Measurements from ENCODE around the gene AHCYL1. TPM values are rescaled to one million over a fixed set of nuclear protein-coding genes. Genes with fewer than 3 reads are reported as not detected.

The AHCYL1 gene
- polyA plus RNA-seq (2013, experiment 1 of 2) = 93.0 TPM
- polyA plus RNA-seq (2013, experiment 2 of 2) = 96.3 TPM

DNA sequence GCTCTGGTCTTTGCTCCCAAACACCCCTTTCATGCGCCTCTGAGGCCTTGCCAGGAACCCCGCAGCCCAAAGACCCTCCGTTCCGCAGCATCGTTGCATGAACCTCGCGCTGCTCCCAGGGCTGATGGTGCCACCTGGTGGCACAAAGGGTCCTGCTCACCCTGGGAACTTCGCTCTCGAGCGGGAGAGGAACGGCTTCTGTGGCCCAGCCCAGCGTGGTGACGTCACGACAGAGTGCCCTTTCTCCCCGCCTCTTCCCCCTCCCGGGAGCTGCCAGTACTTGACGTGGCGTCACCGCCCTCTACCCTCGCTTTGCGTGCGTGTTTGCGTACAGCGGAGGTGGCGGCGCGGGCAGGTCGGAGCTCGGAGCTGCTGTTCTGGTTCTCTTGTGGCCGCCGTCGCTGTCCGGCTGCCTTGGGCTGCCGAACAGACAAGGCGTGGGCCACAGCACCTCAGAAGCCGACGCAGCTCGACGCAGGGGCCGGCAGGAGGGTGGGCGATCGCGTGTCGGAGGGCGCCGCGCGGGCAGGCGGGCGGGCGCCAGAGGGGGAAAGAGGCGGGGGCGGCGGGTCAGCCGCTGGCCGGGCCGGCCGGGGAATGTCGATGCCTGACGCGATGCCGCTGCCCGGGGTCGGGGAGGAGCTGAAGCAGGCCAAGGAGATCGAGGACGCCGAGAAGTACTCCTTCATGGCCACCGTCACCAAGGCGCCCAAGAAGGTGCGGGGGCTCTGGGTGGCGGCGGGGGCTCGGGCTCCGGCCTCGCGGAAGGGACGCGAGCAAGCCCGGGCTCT lies at the start of gene AHCYL1:
AHCYL1 (plus strand) TSS at position 310 of the 791 bp plus-strand sequence; CDS start at position 598, 288 bp downstream.
- Histone ChIP-seq H2BK5ac (ENCODE audit: low read length) (peak within 1 kb of the TSS; percentile 84), H4K8ac (ENCODE audit: low read depth, low read length) (no peak within 1 kb of the TSS), H3K18ac (ENCODE audit: low read length) (peak within 1 kb of the TSS; percentile 97), H3K27ac (replicated peaks; ENCODE audit: low read length) (peak within 1 kb of the TSS; percentile 82), H2BK15ac (ENCODE audit: low read length) (peak within 1 kb of the TSS; percentile 82), H2AK5ac (ENCODE audit: low read depth, low read length) (peak within 1 kb of the TSS; percentile 72), H3K79me1 (ENCODE audit: low read depth, low read length) (peaks cover 5% of the 10 kb centered on the region), H3K4me2 (ENCODE audit: insufficient read depth, low read length, poor library complexity, severe bottlenecking) (peak within 1 kb of the TSS; percentile 66), H4K91ac (ENCODE audit: low read depth, low read length, poor library complexity) (no peak within 1 kb of the TSS), H3K23ac (ENCODE audit: low read depth, low read length, poor library complexity) (peak within 1 kb of the TSS; percentile 67), H3K36me3 (replicated peaks in 1 of 2; ENCODE audit: control insufficient read depth in 2 of 2, insufficient read depth in 2 of 2, low read length in 2 of 2) (peaks cover 2 to 34% of the 10 kb centered on the region in 2 donors), H3K9ac (ENCODE audit: low read depth, low read length, poor library complexity) (peak within 1 kb of the TSS; percentile 99), H2BK12ac (ENCODE audit: low read length) (no peak within 1 kb of the TSS), H3K4me1 (ENCODE audit: control insufficient read depth in 2 of 2, insufficient read depth in 1 of 2, low read depth in 1 of 2, low read length in 2 of 2) (peaks cover 9 to 13% of the 10 kb centered on the region in 2 donors), H3K4ac (ENCODE audit: low read length) (no peak within 1 kb of the TSS), H3K14ac (ENCODE audit: low read length) (peak within 1 kb of the TSS; percentile 39), H2AFZ (ENCODE audit: low read length) (peak within 1 kb of the TSS; percentile 93), H3K27me3 (ENCODE audit: control insufficient read depth in 3 of 3, insufficient read depth in 3 of 3, low read depth in 1 of 3, low read length in 3 of 3) (peaks cover 0 to 3% (median 0%) of the 10 kb centered on the region in 3 experiments), H3K4me3 (ENCODE audit: low read length in 2 of 2) (peak within 1 kb of the TSS; percentile 74 to 95), H2BK120ac (ENCODE audit: low read depth, low read length) (no peak within 1 kb of the TSS), H3K9me3 (replicated peaks in 1 of 2; ENCODE audit: control insufficient read depth in 2 of 2, insufficient read depth in 1 of 2, low read depth in 1 of 2, low read length in 2 of 2) (peaks cover 0 to 14% of the 10 kb centered on the region in 2 donors)
- no CpG with 5 or more reads among the region's 79 CpGs for WGBS, 2 donors (ENCODE audit: extremely low coverage in 2 of 2, insufficient read length in 2 of 2, insufficient replicate concordance in 1 of 2)
- DNase-seq (ENCODE audit: low spot score) = peak; percentile 99

DNA sequence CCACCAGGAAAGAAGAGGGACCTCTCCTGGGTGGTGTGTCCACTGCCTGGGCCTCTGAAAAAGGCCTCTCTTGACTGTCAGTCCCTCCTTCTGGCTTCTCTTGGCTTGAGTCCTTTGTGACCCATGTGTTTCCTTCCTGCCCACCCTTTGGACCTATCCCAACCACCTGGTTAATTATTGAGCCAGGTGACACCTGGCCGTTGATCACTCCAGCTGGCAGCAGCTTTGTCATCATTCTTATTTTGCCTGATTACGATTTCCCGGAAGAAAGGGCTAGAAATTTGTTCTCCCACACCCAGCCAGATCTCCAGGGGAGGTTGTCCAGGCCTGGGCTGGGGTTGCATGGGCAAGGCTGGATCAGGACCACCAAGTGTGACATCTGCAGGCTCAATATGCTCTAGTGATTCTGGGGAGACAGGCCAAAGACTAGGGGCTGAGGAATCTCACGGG lies 49.1 kb upstream of the AHCYL1 start:
- Histone ChIP-seq H2BK120ac (ENCODE audit: low read depth, low read length) (no peak overlapping the region), H2BK12ac (ENCODE audit: low read length) (no peak overlapping the region), H3K4me2 (ENCODE audit: insufficient read depth, low read length, poor library complexity, severe bottlenecking) (no peak overlapping the region), H3K27ac (replicated peaks; ENCODE audit: low read length) (no peak overlapping the region), H4K8ac (ENCODE audit: low read depth, low read length) (no peak overlapping the region), H3K9me3 (replicated peaks in 1 of 2; ENCODE audit: control insufficient read depth in 2 of 2, insufficient read depth in 1 of 2, low read depth in 1 of 2, low read length in 2 of 2) (peaks cover 2 to 15% of the 10 kb centered on the region in 2 donors), H3K9ac (ENCODE audit: low read depth, low read length, poor library complexity) (no peak overlapping the region), H3K4ac (ENCODE audit: low read length) (no peak overlapping the region), H3K4me3 (ENCODE audit: low read length in 2 of 2) (no peak overlapping the region), H3K18ac (ENCODE audit: low read length) (no peak overlapping the region), H2BK15ac (ENCODE audit: low read length) (no peak overlapping the region), H3K36me3 (replicated peaks in 1 of 2; ENCODE audit: control insufficient read depth in 2 of 2, insufficient read depth in 2 of 2, low read length in 2 of 2) (no peaks in the 10 kb centered on the region), H3K27me3 (ENCODE audit: control insufficient read depth in 3 of 3, insufficient read depth in 3 of 3, low read depth in 1 of 3, low read length in 3 of 3) (no peaks in the 10 kb centered on the region), H3K14ac (ENCODE audit: low read length) (no peak overlapping the region), H2BK5ac (ENCODE audit: low read length) (no peak overlapping the region), H3K79me1 (ENCODE audit: low read depth, low read length) (no peaks in the 10 kb centered on the region), H3K23ac (ENCODE audit: low read depth, low read length, poor library complexity) (no peak overlapping the region), H3K4me1 (ENCODE audit: control insufficient read depth in 2 of 2, insufficient read depth in 1 of 2, low read depth in 1 of 2, low read length in 2 of 2) (peaks cover 9 to 10% of the 10 kb centered on the region in 2 donors), H2AFZ (ENCODE audit: low read length) (no peak overlapping the region), H4K91ac (ENCODE audit: low read depth, low read length, poor library complexity) (no peak overlapping the region), H2AK5ac (ENCODE audit: low read depth, low read length) (no peak overlapping the region)
- WGBS, 2 donors (ENCODE audit: extremely low coverage in 2 of 2, insufficient read length in 2 of 2, insufficient replicate concordance in 1 of 2) = no CpG with 5 or more reads among the region's 4 CpGs
- no peak for DNase-seq (ENCODE audit: low spot score)

DNA sequence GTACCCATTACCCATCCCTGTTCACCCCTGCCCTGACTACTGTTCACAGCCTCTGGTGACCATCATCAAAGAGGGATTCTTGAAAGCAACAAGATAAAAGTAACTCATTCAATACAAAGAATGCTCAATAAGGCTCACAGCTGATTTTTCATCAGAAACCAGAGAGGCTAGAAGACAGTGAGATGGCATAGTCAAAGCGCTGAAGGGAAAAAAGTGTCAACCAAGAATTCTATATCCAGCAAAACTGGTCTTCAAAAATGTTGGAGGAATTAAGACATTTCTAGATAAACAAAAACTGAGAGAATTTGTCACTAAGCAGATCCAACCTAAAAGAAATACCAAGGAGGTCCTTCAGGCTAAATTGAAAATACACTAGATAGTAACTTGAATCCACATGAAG lies 46.8 kb upstream of the AHCYL1 start:
- Histone ChIP-seq H3K9me3 (replicated peaks in 1 of 2; ENCODE audit: control insufficient read depth in 2 of 2, insufficient read depth in 1 of 2, low read depth in 1 of 2, low read length in 2 of 2) (peaks cover 6 to 15% of the 10 kb centered on the region in 2 donors), H2BK12ac (ENCODE audit: low read length) (no peak overlapping the region), H4K91ac (ENCODE audit: low read depth, low read length, poor library complexity) (no peak overlapping the region), H3K23ac (ENCODE audit: low read depth, low read length, poor library complexity) (no peak overlapping the region), H3K4me2 (ENCODE audit: insufficient read depth, low read length, poor library complexity, severe bottlenecking) (no peak overlapping the region), H3K36me3 (replicated peaks in 1 of 2; ENCODE audit: control insufficient read depth in 2 of 2, insufficient read depth in 2 of 2, low read length in 2 of 2) (no peaks in the 10 kb centered on the region), H3K14ac (ENCODE audit: low read length) (no peak overlapping the region), H2BK5ac (ENCODE audit: low read length) (no peak overlapping the region), H2AFZ (ENCODE audit: low read length) (no peak overlapping the region), H3K27me3 (ENCODE audit: control insufficient read depth in 3 of 3, insufficient read depth in 3 of 3, low read depth in 1 of 3, low read length in 3 of 3) (no peaks in the 10 kb centered on the region), H3K79me1 (ENCODE audit: low read depth, low read length) (no peaks in the 10 kb centered on the region), H2AK5ac (ENCODE audit: low read depth, low read length) (no peak overlapping the region), H3K18ac (ENCODE audit: low read length) (no peak overlapping the region), H3K9ac (ENCODE audit: low read depth, low read length, poor library complexity) (no peak overlapping the region), H3K27ac (replicated peaks; ENCODE audit: low read length) (no peak overlapping the region), H3K4ac (ENCODE audit: low read length) (no peak overlapping the region), H3K4me3 (ENCODE audit: low read length in 2 of 2) (no peak overlapping the region), H2BK15ac (ENCODE audit: low read length) (no peak overlapping the region), H3K4me1 (ENCODE audit: control insufficient read depth in 2 of 2, insufficient read depth in 1 of 2, low read depth in 1 of 2, low read length in 2 of 2) (peaks cover 0 to 2% of the 10 kb centered on the region in 2 donors), H4K8ac (ENCODE audit: low read depth, low read length) (no peak overlapping the region), H2BK120ac (ENCODE audit: low read depth, low read length) (no peak overlapping the region)
- no peak for DNase-seq (ENCODE audit: low spot score)
- WGBS, 2 donors (ENCODE audit: extremely low coverage in 2 of 2, insufficient read length in 2 of 2, insufficient replicate concordance in 1 of 2) = no CpG with 5 or more reads among the region's 1 CpG

DNA sequence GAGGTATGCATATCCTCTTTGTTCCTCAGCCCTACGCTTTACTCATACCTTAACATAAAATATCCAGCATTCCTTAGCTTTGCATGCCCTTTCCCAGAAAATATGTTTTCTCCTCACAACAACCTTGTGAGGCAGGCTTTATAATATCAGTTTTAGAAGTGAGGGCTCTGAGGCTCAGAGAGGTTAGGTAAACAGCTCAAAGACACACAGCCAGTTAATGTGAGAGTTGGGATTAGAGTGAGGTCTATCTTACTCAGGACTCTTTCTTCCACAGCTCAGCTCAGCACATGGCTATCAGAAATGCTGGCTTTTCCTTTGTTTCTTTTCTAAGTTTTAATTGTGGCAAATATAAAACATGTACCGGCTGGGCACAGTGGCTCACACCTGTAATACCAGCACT lies 46.0 kb upstream of the AHCYL1 start:
- Histone ChIP-seq H3K9ac (ENCODE audit: low read depth, low read length, poor library complexity) (no peak overlapping the region), H2BK12ac (ENCODE audit: low read length) (no peak overlapping the region), H2BK5ac (ENCODE audit: low read length) (no peak overlapping the region), H3K79me1 (ENCODE audit: low read depth, low read length) (no peaks in the 10 kb centered on the region), H3K4me2 (ENCODE audit: insufficient read depth, low read length, poor library complexity, severe bottlenecking) (no peak overlapping the region), H3K4ac (ENCODE audit: low read length) (no peak overlapping the region), H3K36me3 (replicated peaks in 1 of 2; ENCODE audit: control insufficient read depth in 2 of 2, insufficient read depth in 2 of 2, low read length in 2 of 2) (no peaks in the 10 kb centered on the region), H3K4me3 (ENCODE audit: low read length in 2 of 2) (no peak overlapping the region), H3K14ac (ENCODE audit: low read length) (no peak overlapping the region), H2AFZ (ENCODE audit: low read length) (no peak overlapping the region), H3K9me3 (replicated peaks in 1 of 2; ENCODE audit: control insufficient read depth in 2 of 2, insufficient read depth in 1 of 2, low read depth in 1 of 2, low read length in 2 of 2) (peaks cover 6 to 15% of the 10 kb centered on the region in 2 donors), H2BK15ac (ENCODE audit: low read length) (no peak overlapping the region), H2BK120ac (ENCODE audit: low read depth, low read length) (no peak overlapping the region), H2AK5ac (ENCODE audit: low read depth, low read length) (no peak overlapping the region), H3K23ac (ENCODE audit: low read depth, low read length, poor library complexity) (no peak overlapping the region), H3K27me3 (ENCODE audit: control insufficient read depth in 3 of 3, insufficient read depth in 3 of 3, low read depth in 1 of 3, low read length in 3 of 3) (no peaks in the 10 kb centered on the region), H3K27ac (replicated peaks; ENCODE audit: low read length) (no peak overlapping the region), H4K8ac (ENCODE audit: low read depth, low read length) (no peak overlapping the region), H3K4me1 (ENCODE audit: control insufficient read depth in 2 of 2, insufficient read depth in 1 of 2, low read depth in 1 of 2, low read length in 2 of 2) (peaks cover 0 to 2% of the 10 kb centered on the region in 2 donors), H3K18ac (ENCODE audit: low read length) (no peak overlapping the region), H4K91ac (ENCODE audit: low read depth, low read length, poor library complexity) (no peak overlapping the region)
- no CpG with 5 or more reads among the region's 2 CpGs for WGBS, 2 donors (ENCODE audit: extremely low coverage in 2 of 2, insufficient read length in 2 of 2, insufficient replicate concordance in 1 of 2)
- no peak for DNase-seq (ENCODE audit: low spot score)

Data from neuronal stem cell (in vitro differentiated cells).